GM12892 (cell line): ENCODE data around the gene CRTC1.

ENCODE experiments used
- POLR2A ChIP-seq: IDR thresholded peaks from 2 replicates; pipeline ENCODE4 v1.6.1; 2011; ENCODE audit warnings: low read depth, low read length, control low read depth
- POLR2AphosphoS5 ChIP-seq: IDR thresholded peaks from 2 replicates; pipeline ENCODE4 v1.6.1; 2011; ENCODE audit warnings: low read depth, low read length, control low read depth

GRCh38 chr19:18704054-18704453 is 20.6 kb downstream of the CRTC1 start:
- no peak for TF ChIP-seq POLR2AphosphoS5
- no peak for TF ChIP-seq POLR2A
